ENCODE measurements around the gene TREML1. TPM values are rescaled to one million over a fixed set of nuclear protein-coding genes. Genes with fewer than 3 reads are reported as not detected.

The TREML1 gene
- total RNA-seq, 4 donors from 2014 or later: 0.63 to 4.5 (median 2.2) TPM; not detected in 1

Other genes with a start within 250 kb of the TREML1 start
- gene UNC5CL, start 115.1 kb downstream of the TREML1 start, total RNA-seq: 1 to 10 TPM in 3 of 4 donors, under 1 TPM in 1; 0.90 to 7.6 (median 1.5) TPM
- gene TSPO2, start 111.9 kb downstream of the TREML1 start, total RNA-seq: not detected
- gene APOBEC2, start 101.1 kb downstream of the TREML1 start, total RNA-seq: not detected
- 10 to 100 TPM; 12.3 to 25.6 (median 17.3) TPM for gene OARD1, start 82.0 kb downstream of the TREML1 start, total RNA-seq
- gene NFYA, start 81.4 kb downstream of the TREML1 start, total RNA-seq: 10 to 100 TPM; 11.2 to 32.7 (median 16.0) TPM
- gene TREM2, start 8.8 kb upstream of the TREML1 start, total RNA-seq: 10 to 100 TPM; 10.0 to 46.1 (median 14.3) TPM
- not detected for gene TREML2, start 46.8 kb upstream of the TREML1 start, total RNA-seq
- gene TREML4, start 74.0 kb upstream of the TREML1 start, total RNA-seq: not detected
- gene TREM1, start 132.3 kb upstream of the TREML1 start, total RNA-seq: 1 to 10 TPM; 1.1 to 3.3 (median 2.1) TPM
- gene NCR2, start 181.3 kb upstream of the TREML1 start, total RNA-seq: not detected